GM18505 (cell line): ENCODE results near the gene PPP6R1.

Experiments used
- ATAC-seq: cut with Tn5 transposase; IDR thresholded peaks from one replicate; pipeline ENCODE4 v1.9.1; 2021; ENCODE audit not compliant: unreplicated experiment
- POLR2A ChIP-seq: IDR thresholded peaks from 4 replicates; pipeline ENCODE4 v1.6.1; 2011; ENCODE audit warnings: borderline replicate concordance; ENCODE audit not compliant: insufficient read depth, insufficient read length; ENCODE audit errors: extremely low read depth

The PPP6R1 gene

GRCh38 chr19:55258828-55259539 is at the start of gene PPP6R1:
Gene PPP6R1, minus strand, starts transcription at chr19:55259017. Its CDS starts 11,914 bp downstream, at chr19:55247103.
- peak; percentile 90 for TF ChIP-seq POLR2A
- peak; percentile 65 for ATAC-seq

- no peak for ATAC-seq
- no peak for TF ChIP-seq POLR2A
Measured at GRCh38 chr19:55308281-55308680, 49.5 kb upstream of the PPP6R1 start.

- TF ChIP-seq POLR2A, result no peak
- ATAC-seq, result no peak
Measured at GRCh38 chr19:55306712-55307111, 47.9 kb upstream of the PPP6R1 start.

GRCh38 chr19:55305983-55306562 is 47.3 kb upstream of the PPP6R1 start:
- no peak for ATAC-seq
- no peak for TF ChIP-seq POLR2A

GRCh38 chr19:55305491-55305890 is 46.7 kb upstream of the PPP6R1 start:
- no peak for TF ChIP-seq POLR2A
- no peak for ATAC-seq

GRCh38 chr19:55304980-55305379 is 46.2 kb upstream of the PPP6R1 start:
- no peak for TF ChIP-seq POLR2A
- ATAC-seq, result no peak

- no peak for TF ChIP-seq POLR2A
- ATAC-seq, result no peak
Measured at GRCh38 chr19:55304279-55304978, 45.6 kb upstream of the PPP6R1 start.

GRCh38 chr19:55303477-55303876 is 44.7 kb upstream of the PPP6R1 start:
- ATAC-seq, result no peak
- no peak for TF ChIP-seq POLR2A

- ATAC-seq, result no peak
- no peak for TF ChIP-seq POLR2A
Measured at GRCh38 chr19:55302318-55302703, 43.5 kb upstream of the PPP6R1 start.

GRCh38 chr19:55301459-55302317 is 42.9 kb upstream of the PPP6R1 start:
- no peak for TF ChIP-seq POLR2A
- no peak for ATAC-seq

- TF ChIP-seq POLR2A, result no peak
- no peak for ATAC-seq
Measured at GRCh38 chr19:55300886-55301458, 42.2 kb upstream of the PPP6R1 start.

GRCh38 chr19:55299991-55300390 is 41.2 kb upstream of the PPP6R1 start:
- no peak for TF ChIP-seq POLR2A
- ATAC-seq, result no peak

GRCh38 chr19:55297267-55297666 is 38.5 kb upstream of the PPP6R1 start:
- TF ChIP-seq POLR2A, result no peak
- no peak for ATAC-seq

- TF ChIP-seq POLR2A, result no peak
- no peak for ATAC-seq
Measured at GRCh38 chr19:55289117-55289796, 30.4 kb upstream of the PPP6R1 start.
